ENCODE measurements around the gene CYREN. TPM values are rescaled to one million over a fixed set of nuclear protein-coding genes. Genes with fewer than 3 reads are reported as not detected.
"Not testable (repeated sequence)": the region's sequence is repeated elsewhere in the genome, so short reads cannot be mapped to it uniquely, and the experiment has no call there.

Gene CYREN
- total and polyA plus RNA-seq, 9 donors = 23.5 to 43.0 (median 31.7) TPM

- Histone ChIP-seq H3K4me1 (ENCODE audit: control insufficient read depth, insufficient read depth, low read length) (no peaks in the 10 kb centered on the region), H3K4me3 (ENCODE audit: low read length) (no peak overlapping the region), H3K27me3 (ENCODE audit: control insufficient read depth, insufficient read depth, low read length) (no peaks in the 10 kb centered on the region), H3K27ac (ENCODE audit: low read length) (no peak overlapping the region), H3K36me3 (ENCODE audit: control insufficient read depth, insufficient read depth, low read length) (peaks cover 22% of the 10 kb centered on the region), H3K9me3 (replicated peaks; ENCODE audit: control insufficient read depth, low read depth, low read length) (peaks cover 33% of the 10 kb centered on the region)
- DNase-seq = no peak
- 100% methylated on average over 4 of the region's 8 CpGs for WGBS (ENCODE audit: insufficient coverage)
These were observed 8.9 kb upstream of the CYREN start for GRCh38 chr7:135179321-135179925.

GRCh38 chr7:135178364-135178763, 7.9 kb upstream of the CYREN start:
- 95% methylated on average over 13 of the region's 13 CpGs for WGBS (ENCODE audit: insufficient coverage)

GRCh38 chr7:135177028-135177696, 6.7 kb upstream of the CYREN start:
- Histone ChIP-seq H3K27me3 (ENCODE audit: control insufficient read depth, insufficient read depth, low read length) (no peaks in the 10 kb centered on the region), H3K36me3 (ENCODE audit: control insufficient read depth, insufficient read depth, low read length) (peaks cover 3% of the 10 kb centered on the region), H3K4me3 (ENCODE audit: low read length) (no peak overlapping the region), H3K9me3 (replicated peaks; ENCODE audit: control insufficient read depth, low read depth, low read length) (peaks cover 23% of the 10 kb centered on the region), H3K27ac (ENCODE audit: low read length) (no peak overlapping the region), H3K4me1 (ENCODE audit: control insufficient read depth, insufficient read depth, low read length) (no peaks in the 10 kb centered on the region)
- no peak for DNase-seq
- 87% methylated on average over 7 of the region's 9 CpGs for WGBS (ENCODE audit: insufficient coverage)

More at GRCh38 chr7:135178364-135178763, 7.9 kb upstream of the CYREN start:
- H3K36me3 ChIP-seq (ENCODE audit: control insufficient read depth, insufficient read depth, low read length) = peaks cover 15% of the 10 kb centered on the region
- H3K4me1 ChIP-seq (ENCODE audit: control insufficient read depth, insufficient read depth, low read length) = no peaks in the 10 kb centered on the region
- no peak overlapping the region for H3K4me3 ChIP-seq (ENCODE audit: low read length)
- H3K27me3 ChIP-seq (ENCODE audit: control insufficient read depth, insufficient read depth, low read length) = no peaks in the 10 kb centered on the region
- no peak overlapping the region for H3K27ac ChIP-seq (ENCODE audit: low read length)
- DNase-seq = no peak
- H3K9me3 ChIP-seq (replicated peaks; ENCODE audit: control insufficient read depth, low read depth, low read length) = peaks cover 33% of the 10 kb centered on the region

GRCh38 chr7:135175931-135176330, 5.4 kb upstream of the CYREN start:
- Histone ChIP-seq H3K27me3 (ENCODE audit: control insufficient read depth, insufficient read depth, low read length) (no peaks in the 10 kb centered on the region), H3K4me1 (ENCODE audit: control insufficient read depth, insufficient read depth, low read length) (no peaks in the 10 kb centered on the region), H3K4me3 (ENCODE audit: low read length) (no peak overlapping the region), H3K36me3 (ENCODE audit: control insufficient read depth, insufficient read depth, low read length) (no peaks in the 10 kb centered on the region), H3K9me3 (replicated peaks; ENCODE audit: control insufficient read depth, low read depth, low read length) (peaks cover 12% of the 10 kb centered on the region), H3K27ac (ENCODE audit: low read length) (no peak overlapping the region)
- DNase-seq = no peak
- 91% methylated on average over 5 of the region's 6 CpGs for whole genome bisulfite sequencing (ENCODE audit: insufficient coverage)

- H3K9me3 ChIP-seq (replicated peaks; ENCODE audit: control insufficient read depth, low read depth, low read length) = peaks cover 4% of the 10 kb centered on the region
- no peaks in the 10 kb centered on the region for H3K4me1 ChIP-seq (ENCODE audit: control insufficient read depth, insufficient read depth, low read length)
- no peak for DNase-seq
- H3K27ac ChIP-seq (ENCODE audit: low read length) = no peak overlapping the region
- 89% methylated on average over 4 of the region's 7 CpGs for WGBS (ENCODE audit: insufficient coverage)
- no peaks in the 10 kb centered on the region for H3K27me3 ChIP-seq (ENCODE audit: control insufficient read depth, insufficient read depth, low read length)
- H3K4me3 ChIP-seq (ENCODE audit: low read length) = no peak overlapping the region
- no peaks in the 10 kb centered on the region for H3K36me3 ChIP-seq (ENCODE audit: control insufficient read depth, insufficient read depth, low read length)
These were observed 4.4 kb upstream of the CYREN start for GRCh38 chr7:135174941-135175340.

- not testable (repeated sequence) for DNase-seq; H3K27me3 ChIP-seq (ENCODE audit: control insufficient read depth, insufficient read depth, low read length); H3K27ac ChIP-seq (ENCODE audit: low read length); H3K4me3 ChIP-seq (ENCODE audit: low read length); H3K36me3 ChIP-seq (ENCODE audit: control insufficient read depth, insufficient read depth, low read length); H3K9me3 ChIP-seq (replicated peaks; ENCODE audit: control insufficient read depth, low read depth, low read length)
- H3K4me1 ChIP-seq (ENCODE audit: control insufficient read depth, insufficient read depth, low read length) = peaks cover 10% of the 10 kb centered on the region
- WGBS (ENCODE audit: insufficient coverage) = 60% methylated on average over 1 of the region's 4 CpGs
These were observed 3.4 kb upstream of the CYREN start for GRCh38 chr7:135173916-135174315.

GRCh38 chr7:135171581-135172291, 1.2 kb upstream of the CYREN start:
- H3K4me1 ChIP-seq (ENCODE audit: control insufficient read depth, insufficient read depth, low read length) = peaks cover 27% of the 10 kb centered on the region
- not testable (repeated sequence) for DNase-seq; H3K9me3 ChIP-seq (replicated peaks; ENCODE audit: control insufficient read depth, low read depth, low read length); H3K27me3 ChIP-seq (ENCODE audit: control insufficient read depth, insufficient read depth, low read length); H3K4me3 ChIP-seq (ENCODE audit: low read length)
- WGBS (ENCODE audit: insufficient coverage) = 74% methylated on average over 15 of the region's 19 CpGs
- H3K27ac ChIP-seq (ENCODE audit: low read length) = peak overlapping the region; percentile 39
- peaks cover 23% of the 10 kb centered on the region for H3K36me3 ChIP-seq (ENCODE audit: control insufficient read depth, insufficient read depth, low read length)

GRCh38 chr7:135170998-135171481, 533 bp upstream of the CYREN start:
- not testable (repeated sequence) for DNase-seq; H3K27me3 ChIP-seq (ENCODE audit: control insufficient read depth, insufficient read depth, low read length); H3K9me3 ChIP-seq (replicated peaks; ENCODE audit: control insufficient read depth, low read depth, low read length)
- Histone ChIP-seq H3K4me3 (ENCODE audit: low read length) (peak overlapping the region; percentile 79), H3K4me1 (ENCODE audit: control insufficient read depth, insufficient read depth, low read length) (peaks cover 32% of the 10 kb centered on the region), H3K36me3 (ENCODE audit: control insufficient read depth, insufficient read depth, low read length) (peaks cover 30% of the 10 kb centered on the region), H3K27ac (ENCODE audit: low read length) (peak overlapping the region; percentile 96)
- 14% methylated on average over 6 of the region's 12 CpGs for WGBS (ENCODE audit: insufficient coverage)

- peak; percentile 54 for DNase-seq
- Histone ChIP-seq H3K36me3 (ENCODE audit: control insufficient read depth, insufficient read depth, low read length) (peaks cover 40% of the 10 kb centered on the region), H3K4me1 (ENCODE audit: control insufficient read depth, insufficient read depth, low read length) (peaks cover 38% of the 10 kb centered on the region), H3K27me3 (ENCODE audit: control insufficient read depth, insufficient read depth, low read length) (no peaks in the 10 kb centered on the region), H3K4me3 (ENCODE audit: low read length) (peak overlapping the region; percentile 79), H3K27ac (ENCODE audit: low read length) (peak overlapping the region; percentile 96), H3K9me3 (replicated peaks; ENCODE audit: control insufficient read depth, low read depth, low read length) (no peaks in the 10 kb centered on the region)
- WGBS (ENCODE audit: insufficient coverage) = 1% methylated on average over 17 of the region's 17 CpGs
These were observed 588 bp downstream of the CYREN start for GRCh38 chr7:135169964-135170273.

Data from muscle of leg (tissue), 11 donors.